Measurements from ENCODE around the gene HACE1. TPM values are rescaled to one million over a fixed set of nuclear protein-coding genes. Genes with fewer than 3 reads are reported as not detected.
A peak's percentile ranks its signal among the peaks of the same experiment; 100 is the strongest.

Gene HACE1
- total RNA-seq, 1 experiment from 2014 or later, result 14.6 TPM

- no peak for DNase-seq (ENCODE audit: low read depth)
Measured at GRCh38 chr6:104688283-104688969, 171.3 kb downstream of the HACE1 start.

- DNase-seq (ENCODE audit: low read depth), result no peak
Measured at GRCh38 chr6:104686550-104687175, 173.1 kb downstream of the HACE1 start.

DNA sequence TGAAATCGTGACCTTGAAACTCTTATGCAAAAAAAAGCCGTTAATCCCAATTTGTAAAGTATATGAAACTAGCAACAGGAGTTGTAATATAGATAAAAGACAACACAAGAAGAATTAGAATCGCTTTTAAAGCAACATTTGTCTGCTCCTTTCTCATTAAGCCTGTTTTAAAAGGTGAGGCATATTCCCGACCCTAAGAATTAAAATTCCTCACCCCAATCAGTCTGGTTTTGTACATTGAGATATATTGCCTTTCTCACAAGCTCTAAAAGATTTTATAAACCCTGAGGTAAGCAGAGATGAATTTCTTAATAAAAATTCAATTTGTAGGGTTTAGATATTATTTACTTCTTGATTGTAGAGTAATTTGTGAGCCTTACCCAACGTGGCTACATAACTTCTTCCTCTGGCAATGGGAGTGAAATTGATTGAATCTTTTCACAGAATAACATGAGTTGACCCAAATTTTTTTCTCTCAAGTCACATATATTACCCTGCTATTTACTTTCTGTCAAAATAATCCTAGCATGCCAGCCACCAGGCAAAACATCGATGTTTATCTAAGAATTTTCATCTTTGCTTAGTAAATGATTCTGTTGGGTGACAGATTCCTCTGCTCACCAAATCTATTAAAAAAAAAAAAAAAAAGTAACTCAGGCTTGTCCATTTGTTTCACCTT lies 173.7 kb downstream of the HACE1 start:
- no peak for DNase-seq (ENCODE audit: low read depth)

DNA sequence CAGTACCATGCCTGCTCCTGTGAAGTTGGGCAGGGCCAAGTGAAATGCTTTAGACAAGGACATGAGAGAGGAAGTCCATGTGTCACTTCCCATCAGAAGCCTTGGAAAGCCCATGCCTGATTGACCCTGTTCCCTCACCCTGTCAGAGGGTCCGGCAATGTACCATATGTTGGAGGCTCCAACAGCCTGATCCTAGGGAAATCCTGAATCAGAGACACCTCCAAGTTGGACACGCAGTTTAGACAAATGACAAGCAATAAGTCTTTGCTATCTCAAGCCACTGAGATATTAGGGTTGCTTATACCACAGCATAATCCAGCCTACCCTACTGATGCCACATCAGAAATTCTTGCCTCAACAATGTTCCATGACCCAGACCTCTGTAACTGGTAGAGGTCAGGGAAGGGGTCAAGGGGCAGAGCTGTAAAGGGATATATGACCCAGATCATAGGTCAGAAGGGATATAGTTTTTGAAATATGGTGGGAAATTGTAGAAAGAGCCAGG lies 174.8 kb downstream of the HACE1 start:
- no peak for DNase-seq (ENCODE audit: low read depth)

GRCh38 chr6:104683809-104684208 lies 175.9 kb downstream of the HACE1 start:
- DNase-seq (ENCODE audit: low read depth), result no peak

GRCh38 chr6:104682722-104683643 lies 176.7 kb downstream of the HACE1 start:
- DNase-seq (ENCODE audit: low read depth), result peak; percentile 72

- DNase-seq (ENCODE audit: low read depth), result no peak
Measured at GRCh38 chr6:104680539-104680938, 179.2 kb downstream of the HACE1 start.

- no peak for DNase-seq (ENCODE audit: low read depth)
Measured at GRCh38 chr6:104679971-104680370, 179.7 kb downstream of the HACE1 start.

Other genes with a start within 250 kb of the HACE1 start
- 6.5 and 7.3 TPM in 2 replicates for gene LIN28B, start 97.2 kb upstream of the HACE1 start, total RNA-seq (2014; rRNA removed; shearing (Covaris generic))

All from Daoy (cell line).